Osteoblast (primary cell): ENCODE measurements around the gene FOXG1. TPM values are rescaled to one million over a fixed set of nuclear protein-coding genes. Genes with fewer than 3 reads are reported as not detected.

Experiments
- DNase-seq: peaks from one replicate; pipeline ENCODE4 v3.0.0; 2011; ENCODE audit warnings: low spot score, mixed read lengths; ENCODE audit not compliant: insufficient read length; ENCODE audit errors: missing footprints
- H2AFZ ChIP-seq: 2 replicates; pipeline ENCODE4 v1.6.0; 2011; ENCODE audit warnings: mild to moderate bottlenecking, low read length
- H3K27ac ChIP-seq: 2 replicates; pipeline ENCODE4 v1.5.1; 2011; ENCODE audit warnings: mild to moderate bottlenecking, low read depth, low read length, moderate library complexity
- H3K27me3 ChIP-seq: 2 replicates; pipeline ENCODE4 v1.6.0; 2012; ENCODE audit warnings: mild to moderate bottlenecking, control low read depth, inconsistent platforms, low read length, moderate library complexity; ENCODE audit not compliant: insufficient read depth
- H3K36me3 ChIP-seq: 2 replicates; pipeline ENCODE4 v1.5.1; 2011; ENCODE audit warnings: mild to moderate bottlenecking, low read length, control low read depth, moderate library complexity; ENCODE audit not compliant: insufficient read depth
- H3K4me1 ChIP-seq: 2 replicates; pipeline ENCODE4 v1.5.1; 2011; ENCODE audit warnings: mild to moderate bottlenecking, low read length, control low read depth, moderate library complexity; ENCODE audit not compliant: insufficient read depth
- H3K4me2 ChIP-seq: 2 replicates; pipeline ENCODE4 v1.6.0; 2011; ENCODE audit warnings: mild to moderate bottlenecking, low read length; ENCODE audit not compliant: insufficient read depth
- H3K4me3 ChIP-seq: fragments of 200-600 bp; sonication (generic); 3 replicates; pipeline ENCODE4 v1.5.1; 2012; ENCODE audit warnings: mild to moderate bottlenecking, low read length, inconsistent platforms; ENCODE audit not compliant: insufficient read depth
- H3K79me2 ChIP-seq: 2 replicates; pipeline ENCODE4 v1.6.0; 2012; ENCODE audit warnings: mild to moderate bottlenecking, low read length, control low read depth, inconsistent platforms; ENCODE audit not compliant: insufficient read depth
- H3K9me3 ChIP-seq: 2 replicates; pipeline ENCODE4 v1.5.1; 2011; ENCODE audit warnings: low read depth, low read length, control low read depth
- H4K20me1 ChIP-seq: 2 replicates; pipeline ENCODE4 v1.6.0; 2012; ENCODE audit warnings: mild to moderate bottlenecking, low read length, control low read depth; ENCODE audit not compliant: insufficient read depth
- total RNA-seq: library from RNA; depleted of rRNA; stranded (reverse); fragments of >200 nt; gene quantifications from 2 replicates; pipeline ENCODE4 v1.2.3, GENCODE V29; 2012
- TF ChIP-seq, protein P1 (sequence below): IDR thresholded peaks from 2 replicates; pipeline ENCODE4 v1.5.1; 2011; ENCODE audit warnings: mild to moderate bottlenecking, low read depth, low read length, moderate library complexity; ENCODE audit errors: extremely low read depth

The FOXG1 gene
- total RNA-seq, 1 donor, result not detected

DNA sequence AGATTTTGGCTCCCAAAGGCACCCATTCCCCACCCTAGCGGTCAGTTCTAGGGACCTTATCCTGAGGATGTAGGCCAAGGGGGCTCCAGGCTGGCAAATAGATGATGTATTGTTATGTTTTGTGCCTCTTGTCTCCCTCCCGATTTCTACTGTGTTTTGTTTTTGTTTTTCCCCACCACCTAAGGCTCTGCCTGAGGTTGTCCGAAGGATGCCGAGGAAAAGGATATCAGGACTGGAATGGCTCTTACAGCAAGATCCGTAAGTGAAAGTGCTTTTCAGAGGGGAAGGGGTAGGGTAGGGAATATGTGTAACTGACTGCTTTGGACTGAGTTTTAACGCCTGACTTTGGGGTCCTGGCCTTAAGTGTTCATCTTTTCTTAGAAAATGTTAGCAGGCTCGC, 6.6 kb downstream of the FOXG1 start:
- Histone ChIP-seq H3K4me2 (peak overlapping the region; percentile 61), H3K27ac (no peak overlapping the region), H3K4me1 (no peaks in the 10 kb centered on the region), H2AFZ (no peak overlapping the region), H3K4me3 (no peak overlapping the region), H3K79me2 (no peaks in the 10 kb centered on the region), H3K9me3 (no peaks in the 10 kb centered on the region), H4K20me1 (no peaks in the 10 kb centered on the region), H3K27me3 (peaks cover 96% of the 10 kb centered on the region), H3K36me3 (no peaks in the 10 kb centered on the region)
- TF ChIP-seq, protein P1, sequence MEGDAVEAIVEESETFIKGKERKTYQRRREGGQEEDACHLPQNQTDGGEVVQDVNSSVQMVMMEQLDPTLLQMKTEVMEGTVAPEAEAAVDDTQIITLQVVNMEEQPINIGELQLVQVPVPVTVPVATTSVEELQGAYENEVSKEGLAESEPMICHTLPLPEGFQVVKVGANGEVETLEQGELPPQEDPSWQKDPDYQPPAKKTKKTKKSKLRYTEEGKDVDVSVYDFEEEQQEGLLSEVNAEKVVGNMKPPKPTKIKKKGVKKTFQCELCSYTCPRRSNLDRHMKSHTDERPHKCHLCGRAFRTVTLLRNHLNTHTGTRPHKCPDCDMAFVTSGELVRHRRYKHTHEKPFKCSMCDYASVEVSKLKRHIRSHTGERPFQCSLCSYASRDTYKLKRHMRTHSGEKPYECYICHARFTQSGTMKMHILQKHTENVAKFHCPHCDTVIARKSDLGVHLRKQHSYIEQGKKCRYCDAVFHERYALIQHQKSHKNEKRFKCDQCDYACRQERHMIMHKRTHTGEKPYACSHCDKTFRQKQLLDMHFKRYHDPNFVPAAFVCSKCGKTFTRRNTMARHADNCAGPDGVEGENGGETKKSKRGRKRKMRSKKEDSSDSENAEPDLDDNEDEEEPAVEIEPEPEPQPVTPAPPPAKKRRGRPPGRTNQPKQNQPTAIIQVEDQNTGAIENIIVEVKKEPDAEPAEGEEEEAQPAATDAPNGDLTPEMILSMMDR, result no peak
- DNase-seq, result no peak

DNA sequence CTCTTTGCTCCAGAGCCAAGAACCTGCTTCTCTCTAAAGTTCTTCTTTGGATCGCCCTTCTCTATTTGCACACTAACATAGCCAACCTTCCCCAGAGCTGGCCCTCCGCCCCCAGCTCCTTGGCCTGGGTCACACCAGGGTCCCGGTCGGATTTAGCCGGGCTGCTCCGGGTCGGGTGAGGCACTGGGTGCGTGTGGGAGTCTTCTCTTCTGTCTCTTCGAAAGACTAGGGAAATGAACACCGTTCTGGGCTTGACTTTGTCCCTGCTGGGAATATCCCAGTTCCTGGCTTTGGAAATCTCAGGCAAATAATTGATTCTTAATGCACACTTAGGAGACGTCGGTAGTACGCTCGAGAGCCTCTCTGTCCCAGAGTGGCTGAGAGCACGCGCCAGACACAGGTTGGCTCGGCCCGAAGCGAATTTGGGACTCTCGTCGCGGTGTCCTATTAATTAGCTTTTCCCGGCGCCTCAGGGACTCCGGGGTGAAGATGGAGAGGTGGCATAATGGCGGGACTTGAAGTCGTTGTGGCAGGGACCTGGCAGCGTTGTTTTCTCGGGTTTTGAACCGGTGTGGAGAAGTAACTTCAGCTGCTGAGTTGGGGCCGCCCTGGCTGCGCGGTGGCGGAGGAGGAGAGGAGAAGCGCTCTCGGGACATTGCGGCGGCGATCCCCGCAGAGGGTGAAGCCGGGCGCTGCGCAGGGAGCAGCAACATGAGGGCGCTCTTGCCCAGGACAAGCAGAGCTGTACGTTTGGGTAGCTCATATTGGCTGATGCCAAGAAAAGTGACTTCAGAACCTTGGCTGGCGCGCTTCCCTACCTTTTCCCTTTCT, 7.5 kb downstream of the FOXG1 start:
- Histone ChIP-seq H3K4me1 (no peaks in the 10 kb centered on the region), H3K4me3 (peak overlapping the region; percentile 36), H3K27ac (no peak overlapping the region), H3K36me3 (no peaks in the 10 kb centered on the region), H4K20me1 (no peaks in the 10 kb centered on the region), H2AFZ (peak overlapping the region; percentile 54), H3K9me3 (no peaks in the 10 kb centered on the region), H3K79me2 (no peaks in the 10 kb centered on the region), H3K27me3 (peaks cover 96% of the 10 kb centered on the region), H3K4me2 (peak overlapping the region; percentile 61)
- DNase-seq, result no peak
- TF ChIP-seq, protein P1, result peak; percentile 45

DNA sequence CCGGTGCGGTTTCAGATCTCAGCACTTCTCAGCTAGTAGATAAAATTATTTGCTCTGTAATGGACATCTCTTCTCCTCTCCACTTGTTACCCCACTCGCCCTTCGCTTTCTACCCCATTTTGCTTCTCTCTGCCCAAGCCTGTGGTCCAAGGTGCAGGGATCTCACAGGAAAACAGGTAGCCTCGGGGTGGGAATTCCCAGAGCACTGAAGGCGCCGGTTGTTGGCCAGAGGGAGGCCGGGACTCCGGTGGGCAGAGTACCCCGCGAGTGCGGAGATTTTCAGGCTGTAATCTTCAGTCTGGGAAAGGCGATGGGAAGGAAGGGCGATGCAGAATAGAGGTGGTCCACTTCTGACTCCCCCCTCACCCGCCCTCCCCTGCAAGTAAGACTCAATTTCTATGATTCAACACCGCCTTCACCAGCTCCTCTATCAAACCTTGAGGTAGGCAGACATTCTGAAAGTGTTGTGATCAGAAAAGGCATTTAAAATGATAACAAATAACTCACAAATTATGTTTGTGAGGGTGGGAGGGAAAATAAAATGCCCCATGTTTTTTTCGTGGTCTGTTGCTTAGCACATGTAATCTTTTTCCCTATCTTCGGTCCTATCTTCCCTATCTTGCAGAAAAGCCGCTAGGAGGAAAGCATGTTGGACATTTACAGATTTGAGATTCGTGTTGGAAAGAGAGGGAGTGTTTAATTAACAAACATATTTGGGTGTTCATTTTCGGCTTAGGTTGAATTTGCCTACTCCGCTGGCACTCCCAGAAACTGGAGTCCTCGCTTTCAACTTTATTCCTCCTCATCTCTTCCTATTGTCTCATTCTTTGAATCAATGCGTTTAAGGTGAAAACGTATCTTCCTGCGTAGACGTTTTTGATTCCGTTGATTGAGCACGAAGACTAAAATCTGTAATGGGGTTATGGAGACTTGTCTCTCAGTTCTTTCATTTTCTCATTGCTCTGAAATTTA, 8.5 kb downstream of the FOXG1 start:
- H3K79me2 ChIP-seq, result no peaks in the 10 kb centered on the region
- no peaks in the 10 kb centered on the region for H3K9me3 ChIP-seq
- H3K4me3 ChIP-seq, result no peak overlapping the region
- H3K4me1 ChIP-seq, result no peaks in the 10 kb centered on the region
- H4K20me1 ChIP-seq, result no peaks in the 10 kb centered on the region
- H2AFZ ChIP-seq, result no peak overlapping the region
- peak overlapping the region; percentile 61 for H3K4me2 ChIP-seq
- no peaks in the 10 kb centered on the region for H3K36me3 ChIP-seq
- no peak for DNase-seq
- H3K27ac ChIP-seq, result no peak overlapping the region
- H3K27me3 ChIP-seq, result peaks cover 95% of the 10 kb centered on the region
- TF ChIP-seq, protein P1, result no peak
